ENCODE measurements around the gene TMC7.

The TMC7 gene

DNA sequence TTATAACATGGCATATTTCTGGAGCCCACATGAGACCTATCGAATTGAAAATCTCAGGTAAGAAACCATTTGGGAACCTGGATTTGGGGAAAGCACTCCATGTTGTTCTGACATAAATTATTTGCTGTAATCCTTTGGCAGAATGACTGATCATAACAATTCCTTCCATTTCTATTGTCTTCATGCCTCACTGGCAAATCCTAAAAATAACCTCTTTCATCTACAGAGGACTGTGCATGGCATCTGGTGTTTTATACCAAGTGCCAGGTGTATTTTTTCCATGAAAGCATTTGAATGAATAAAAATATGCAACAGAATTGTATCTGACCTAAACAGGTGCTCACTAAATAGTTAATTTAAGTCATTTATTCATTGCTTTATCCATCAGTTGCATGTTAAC lies 50.0 kb downstream of the TMC7 start:
- DNase-seq, result no peak

DNA sequence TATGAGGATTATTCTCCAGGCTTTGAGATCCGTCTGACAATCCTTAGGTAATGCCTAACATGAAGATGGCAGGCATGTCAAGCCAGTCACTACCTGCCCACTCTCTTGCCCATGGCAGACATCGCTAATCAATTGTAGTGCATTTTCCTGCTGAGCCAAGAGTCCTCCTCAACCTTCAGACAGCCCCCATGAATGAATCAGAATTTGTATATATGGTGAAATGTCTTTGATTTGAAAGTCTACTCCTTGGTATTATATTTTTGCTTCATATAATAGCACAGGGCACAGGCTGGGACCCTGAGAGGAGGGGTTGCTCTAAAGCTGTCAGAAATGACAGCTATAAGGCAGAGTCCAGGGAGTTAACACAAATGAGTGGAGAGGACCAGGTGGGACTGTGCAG lies 56.7 kb downstream of the TMC7 start:
- DNase-seq, result no peak

DNA sequence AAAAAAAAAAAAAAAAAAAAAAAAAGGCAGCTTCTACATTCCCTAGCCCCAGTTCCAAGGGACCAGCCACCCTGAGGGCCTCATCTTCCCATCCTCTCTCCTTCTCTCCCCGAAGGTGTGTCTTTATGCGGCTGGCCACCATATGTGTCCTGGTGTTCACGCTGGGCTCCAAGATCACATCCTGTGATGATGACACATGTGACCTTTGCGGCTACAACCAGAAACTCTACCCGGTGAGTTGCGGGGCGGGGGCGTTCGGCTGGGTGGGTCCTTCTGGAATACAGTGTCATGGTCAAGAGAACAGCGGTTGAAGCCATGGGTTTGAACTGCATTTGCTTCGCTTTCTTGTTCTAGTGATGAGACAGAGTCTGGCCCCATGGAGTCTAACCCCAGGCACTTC lies 61.0 kb downstream of the TMC7 start:
- no peak for DNase-seq

DNA sequence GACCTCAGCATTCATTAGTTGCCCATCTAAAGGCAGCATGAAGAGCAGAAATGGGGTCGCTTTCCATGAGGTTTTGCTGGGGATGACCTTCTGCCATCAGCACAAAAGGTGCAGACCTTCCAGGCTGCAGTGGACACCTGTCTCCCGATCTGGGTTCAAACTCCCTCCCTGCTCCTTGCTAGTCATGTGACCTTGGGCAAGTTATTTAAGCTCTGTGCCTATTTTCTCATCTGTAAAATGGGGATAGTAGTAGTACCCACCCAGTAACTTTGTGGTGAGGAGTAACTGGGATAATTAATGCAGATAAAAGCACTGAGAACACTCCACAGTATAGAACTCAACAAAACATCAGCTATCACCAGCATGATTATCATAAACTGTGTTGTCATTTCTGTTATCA lies 62.3 kb downstream of the TMC7 start:
- DNase-seq, result no peak

DNA sequence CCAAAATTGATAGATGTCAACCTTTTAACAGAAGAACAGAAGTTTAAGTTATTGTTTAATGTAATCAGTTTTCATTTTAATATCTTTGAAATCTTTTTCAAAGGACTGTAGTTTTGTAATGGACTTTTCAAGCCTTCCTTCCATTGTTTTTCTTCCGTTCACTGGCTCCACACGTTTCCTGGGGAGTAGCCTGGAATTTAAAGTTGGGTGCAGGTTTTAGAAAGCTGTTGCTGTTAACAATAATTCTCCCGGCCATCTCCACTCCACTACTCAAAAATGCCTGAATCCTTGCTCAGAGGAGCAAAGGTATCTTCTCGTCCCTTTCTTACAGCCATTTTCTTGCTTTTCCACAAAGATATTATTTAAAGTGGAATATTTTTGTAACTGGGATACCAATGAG lies 79.0 kb downstream of the TMC7 start:
- DNase-seq, result no peak

DNA sequence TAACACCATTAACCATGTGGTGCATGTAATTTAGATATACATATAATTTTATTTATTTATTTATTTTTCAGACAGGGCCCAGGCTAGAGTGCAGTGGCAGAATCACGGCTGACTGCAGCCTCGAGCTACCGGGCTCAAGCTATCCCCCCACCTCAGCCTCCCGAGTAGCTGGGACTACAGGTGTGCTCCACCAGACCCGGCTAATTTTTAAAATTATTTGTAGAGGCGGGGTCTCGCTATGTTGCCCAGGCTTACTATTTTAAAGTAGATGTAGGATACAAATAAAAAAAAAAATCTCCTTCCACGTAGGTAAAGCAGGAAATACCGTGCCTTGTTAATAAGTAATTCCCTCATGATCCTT lies 83.2 kb downstream of the TMC7 start:
- DNase-seq, result no peak

DNA sequence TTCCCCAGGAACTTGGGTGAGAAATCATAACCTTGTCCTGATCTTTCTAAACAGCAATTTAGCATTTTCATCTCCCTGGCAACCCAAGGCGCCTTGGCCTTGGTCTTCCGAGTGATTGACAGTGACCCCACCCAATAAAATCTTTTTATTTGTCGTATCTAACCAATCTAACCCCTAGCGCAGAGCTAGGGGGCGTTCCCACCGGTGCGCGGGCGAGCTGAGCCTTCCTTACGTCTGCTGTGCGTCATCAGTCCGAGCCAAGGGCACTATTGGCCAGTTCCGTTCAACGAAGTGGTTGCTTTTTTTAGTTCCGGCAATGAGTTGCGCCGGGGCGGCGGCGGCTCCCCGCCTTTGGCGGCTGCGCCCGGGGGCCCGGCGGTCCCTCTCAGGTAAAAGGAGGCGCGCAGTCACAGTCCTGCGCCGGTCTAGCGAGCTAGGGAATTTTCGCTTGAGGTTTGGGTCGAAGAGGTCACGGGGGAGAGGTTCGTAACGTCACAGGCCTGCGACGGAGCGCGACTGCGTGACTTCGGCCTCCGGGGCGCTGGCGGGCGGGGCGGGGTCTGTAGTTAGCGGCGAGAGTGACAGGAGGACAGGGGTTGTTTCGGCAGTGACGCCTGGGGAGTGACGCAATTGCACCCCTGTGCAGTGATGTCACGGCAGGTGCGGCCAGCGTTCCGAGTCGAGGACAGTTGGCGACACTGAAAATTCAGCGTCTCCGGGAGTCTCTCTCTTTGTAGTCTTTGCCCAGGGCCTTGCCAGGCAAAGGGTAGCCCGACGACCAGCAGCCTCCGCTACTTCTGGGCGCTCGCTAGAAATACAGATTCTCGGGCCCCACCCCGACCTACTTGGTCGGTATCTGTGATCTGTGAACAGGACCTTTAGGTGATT lies 83.9 kb downstream of the TMC7 start, which contains the start of gene COQ7:
Gene COQ7, plus strand, starts transcription at position 266 of the 888 bp plus-strand sequence. Its CDS starts 51 bp downstream, at position 317.
- peak; percentile 100 for DNase-seq

DNA sequence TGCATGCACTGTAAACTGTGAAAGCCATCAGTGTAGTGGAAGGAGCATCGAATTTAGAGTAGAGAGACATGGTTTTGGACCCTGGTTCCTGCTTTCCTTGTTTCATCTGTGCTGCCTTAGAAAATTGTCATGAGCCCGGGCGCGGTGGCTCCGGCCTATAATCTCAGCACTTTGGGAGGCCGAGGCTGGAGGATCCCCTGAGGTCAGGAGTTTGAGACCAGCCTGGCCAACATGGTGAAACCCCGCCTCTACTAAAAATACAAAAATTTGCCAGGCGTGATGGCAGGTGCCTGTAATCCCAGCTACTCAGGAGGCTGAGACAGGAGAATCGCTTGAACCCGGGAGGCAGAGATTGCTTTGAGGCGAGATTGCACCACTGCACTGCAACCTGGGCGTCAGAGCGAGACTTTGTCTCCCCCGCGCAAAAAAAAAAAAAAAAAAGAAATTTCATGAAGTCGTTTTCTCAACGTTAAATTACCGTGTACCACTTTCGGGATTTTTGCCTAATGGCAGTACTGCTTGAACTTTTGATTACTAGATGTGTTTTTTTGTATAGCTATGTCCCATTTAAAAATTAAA lies 84.6 kb downstream of the TMC7 start:
- no peak for DNase-seq

DNA sequence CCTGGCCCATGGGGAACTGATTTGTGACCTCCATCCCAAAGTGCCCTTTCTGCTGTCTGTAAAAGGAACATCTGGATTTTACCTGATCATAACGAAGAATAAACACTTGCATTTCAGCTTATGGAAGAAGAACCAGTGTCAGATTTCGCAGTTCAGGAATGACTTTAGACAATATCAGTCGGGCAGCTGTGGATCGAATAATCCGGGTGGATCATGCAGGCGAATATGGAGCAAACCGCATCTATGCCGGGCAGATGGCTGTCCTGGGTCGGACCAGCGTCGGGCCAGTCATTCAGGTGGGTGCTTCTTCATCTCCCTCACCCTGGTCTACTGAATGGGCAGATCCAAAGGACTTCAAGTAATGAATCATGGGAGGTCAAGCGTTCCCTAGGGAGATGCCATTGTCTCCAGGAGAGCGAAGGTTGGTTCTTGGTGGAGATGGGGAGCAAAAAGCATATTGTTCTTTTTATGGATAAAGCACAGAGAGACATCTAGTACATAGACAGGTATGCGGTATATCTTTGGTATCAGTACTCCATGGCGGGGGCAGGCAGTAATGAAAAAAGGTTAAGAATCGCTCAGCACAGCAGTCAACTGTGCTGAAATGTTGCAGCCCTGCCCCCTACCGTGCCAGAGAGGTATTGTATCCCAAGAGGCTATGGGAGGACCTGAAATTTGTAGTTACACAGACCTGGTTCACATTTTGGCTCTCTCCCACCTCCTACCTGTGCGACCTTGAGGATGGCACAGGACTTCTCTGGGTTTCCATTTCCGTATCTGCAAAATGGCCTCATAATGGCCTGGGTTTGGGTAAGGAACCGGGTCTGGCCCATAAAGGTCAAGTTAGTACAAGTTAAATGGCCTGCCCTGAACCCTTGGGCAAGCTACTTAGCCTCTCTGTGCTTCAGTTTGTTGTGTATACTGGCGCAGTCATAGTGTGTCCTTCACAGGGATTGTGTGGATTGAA lies 88.4 kb downstream of the TMC7 start:
- DNase-seq, result peak; percentile 64

DNA sequence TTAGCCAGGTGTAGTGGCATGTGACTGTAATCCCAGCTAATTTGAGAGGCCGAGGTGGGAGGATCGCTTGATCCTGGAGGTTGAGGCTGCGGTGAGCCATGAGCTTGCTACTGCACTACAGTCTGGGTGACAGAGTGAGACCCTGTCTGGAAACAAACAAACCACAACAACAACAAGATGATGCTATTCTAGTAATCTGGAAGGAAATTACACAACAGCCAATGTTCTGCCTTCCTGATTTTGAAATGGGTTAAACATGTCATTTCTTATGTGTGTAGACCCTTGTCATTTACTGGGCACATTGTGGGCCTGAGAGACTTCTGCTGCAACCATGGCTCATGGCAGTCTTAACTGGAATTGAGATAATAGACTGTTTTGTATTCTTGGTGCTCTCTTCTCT lies 89.6 kb downstream of the TMC7 start:
- DNase-seq, result no peak

DNA sequence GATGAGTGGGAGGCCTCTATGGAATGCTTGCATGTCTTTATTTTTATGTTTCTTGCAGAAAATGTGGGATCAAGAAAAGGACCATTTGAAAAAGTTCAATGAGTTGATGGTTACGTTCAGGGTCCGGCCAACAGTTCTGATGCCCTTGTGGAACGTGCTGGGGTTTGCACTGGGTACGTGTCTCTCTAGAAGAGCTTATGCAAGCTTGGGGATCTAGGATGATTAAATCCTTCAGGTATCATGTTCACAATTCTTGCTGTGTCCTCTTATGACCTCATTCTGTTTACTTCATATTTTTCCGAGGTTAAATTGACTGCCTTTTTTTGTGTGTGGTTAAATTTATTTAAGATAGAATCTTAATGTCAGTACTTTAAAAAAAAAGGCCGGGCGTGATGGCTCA lies 90.1 kb downstream of the TMC7 start:
- no peak for DNase-seq

DNA sequence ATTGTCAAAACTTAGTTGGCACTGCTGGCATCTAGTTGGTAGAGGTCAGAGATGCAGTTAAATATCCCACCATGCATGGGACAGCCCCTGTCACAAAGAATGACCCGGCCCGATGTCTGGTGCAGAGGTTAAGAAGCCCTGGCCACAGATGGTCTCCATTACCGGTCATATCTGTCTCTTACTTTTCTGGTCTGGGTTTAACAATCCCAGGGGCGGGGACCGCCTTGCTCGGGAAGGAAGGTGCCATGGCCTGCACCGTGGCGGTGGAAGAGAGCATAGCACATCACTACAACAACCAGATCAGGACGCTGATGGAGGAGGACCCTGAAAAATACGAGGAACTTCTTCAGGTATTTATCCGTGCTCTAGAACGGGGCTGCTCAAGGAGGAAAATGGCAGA lies 91.8 kb downstream of the TMC7 start:
- DNase-seq, result no peak

DNA sequence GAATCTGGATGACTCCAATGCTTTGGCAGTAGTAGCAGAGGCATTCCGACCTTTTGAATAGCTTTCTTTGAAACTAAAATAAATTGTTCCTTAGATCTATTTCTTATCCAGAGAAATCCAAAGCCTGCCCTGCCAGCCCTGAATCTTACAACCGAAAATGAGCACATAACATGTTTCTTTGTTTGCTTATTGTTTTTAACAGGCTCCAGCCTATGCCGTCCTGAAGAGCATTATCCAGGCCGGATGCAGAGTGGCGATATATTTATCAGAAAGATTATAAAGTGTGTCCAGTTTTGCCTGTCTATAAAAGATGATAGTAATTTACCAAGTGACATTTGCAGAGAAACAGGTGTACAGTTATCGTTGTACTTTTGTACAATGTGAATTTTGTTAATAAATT lies 94.1 kb downstream of the TMC7 start:
- no peak for DNase-seq

DNA sequence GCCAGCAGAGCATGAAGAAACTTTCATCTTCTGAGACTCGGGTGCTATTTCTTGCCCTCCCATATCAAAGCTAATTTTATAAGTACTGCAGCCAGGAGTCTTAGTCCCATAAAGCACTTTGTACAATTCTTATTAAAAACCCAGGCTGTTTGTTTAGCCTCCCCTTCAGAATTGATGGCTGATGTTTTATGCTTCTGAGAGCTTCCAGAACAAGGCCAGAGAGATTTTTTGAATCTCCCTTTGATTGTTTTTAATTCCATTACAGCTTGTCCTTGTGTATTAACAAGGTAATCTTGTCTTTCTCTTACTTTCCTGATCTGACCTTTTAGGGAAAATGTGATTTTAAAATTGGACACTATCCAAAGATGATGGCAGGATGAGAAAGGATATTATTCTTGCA lies 99.9 kb downstream of the TMC7 start:
- DNase-seq, result no peak

DNA sequence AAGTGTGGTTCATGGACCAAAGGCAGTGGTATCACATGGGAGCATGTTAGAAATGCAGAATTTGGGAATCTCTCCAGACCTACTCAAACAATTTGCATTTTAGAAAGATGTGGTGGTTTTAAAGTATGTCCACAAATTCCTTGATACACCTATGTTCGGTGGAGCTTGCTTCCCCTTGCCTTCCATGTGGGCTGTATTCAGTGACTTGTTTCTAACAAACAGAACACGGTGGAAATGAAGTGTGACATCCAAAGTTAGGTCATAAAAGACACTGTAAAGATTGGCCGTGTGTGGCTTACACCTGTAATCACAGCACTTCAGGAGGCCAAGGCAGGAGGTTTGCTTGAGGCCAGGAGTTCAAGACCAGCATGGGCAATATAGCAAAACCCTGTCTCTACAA lies 100.4 kb downstream of the TMC7 start:
- DNase-seq, result no peak

DNA sequence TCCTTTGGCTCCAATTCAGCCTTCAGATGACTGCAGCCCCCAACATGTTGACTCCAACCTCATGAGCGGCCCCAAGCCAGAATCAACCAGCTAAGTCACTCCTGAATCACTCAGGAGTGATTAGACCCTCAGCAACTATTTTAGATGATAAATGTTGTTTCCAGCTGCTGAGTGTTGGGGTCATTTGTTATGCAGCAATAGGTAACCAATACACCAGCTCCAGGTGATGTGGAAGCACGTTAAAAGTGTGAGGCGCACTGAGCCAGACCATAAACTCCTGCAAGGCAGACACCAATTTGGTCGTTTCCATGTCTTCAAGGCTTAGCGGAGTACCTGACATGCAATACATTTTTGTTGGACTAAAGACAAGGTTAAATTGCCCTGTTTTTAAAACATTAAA lies 101.1 kb downstream of the TMC7 start:
- DNase-seq, result no peak

DNA sequence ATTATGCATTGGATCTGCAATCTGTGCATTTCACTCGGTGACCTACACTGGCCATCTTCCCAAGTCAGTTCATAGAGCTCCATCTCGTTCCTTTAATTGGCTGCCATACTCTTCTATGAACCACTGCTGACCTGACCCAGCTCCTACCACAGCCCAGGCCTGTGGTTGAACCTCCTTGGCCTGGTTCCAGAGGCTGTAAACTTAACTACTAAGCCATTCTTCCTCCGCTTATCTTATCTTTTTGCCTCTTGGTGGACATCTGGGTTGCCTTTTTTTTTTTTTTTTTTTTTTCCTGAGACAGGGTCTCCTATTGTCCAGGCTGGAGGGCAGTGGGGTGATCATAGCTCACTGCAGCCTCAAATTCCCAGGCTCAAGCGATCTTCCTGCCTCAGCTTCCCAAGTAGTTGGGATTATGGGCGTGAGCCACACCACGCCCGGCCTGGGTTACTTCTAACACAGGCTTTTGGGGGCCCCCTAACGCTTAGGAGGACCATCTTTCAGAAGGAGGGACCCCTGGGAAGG lies 102.0 kb downstream of the TMC7 start:
- DNase-seq, result no peak

DNA sequence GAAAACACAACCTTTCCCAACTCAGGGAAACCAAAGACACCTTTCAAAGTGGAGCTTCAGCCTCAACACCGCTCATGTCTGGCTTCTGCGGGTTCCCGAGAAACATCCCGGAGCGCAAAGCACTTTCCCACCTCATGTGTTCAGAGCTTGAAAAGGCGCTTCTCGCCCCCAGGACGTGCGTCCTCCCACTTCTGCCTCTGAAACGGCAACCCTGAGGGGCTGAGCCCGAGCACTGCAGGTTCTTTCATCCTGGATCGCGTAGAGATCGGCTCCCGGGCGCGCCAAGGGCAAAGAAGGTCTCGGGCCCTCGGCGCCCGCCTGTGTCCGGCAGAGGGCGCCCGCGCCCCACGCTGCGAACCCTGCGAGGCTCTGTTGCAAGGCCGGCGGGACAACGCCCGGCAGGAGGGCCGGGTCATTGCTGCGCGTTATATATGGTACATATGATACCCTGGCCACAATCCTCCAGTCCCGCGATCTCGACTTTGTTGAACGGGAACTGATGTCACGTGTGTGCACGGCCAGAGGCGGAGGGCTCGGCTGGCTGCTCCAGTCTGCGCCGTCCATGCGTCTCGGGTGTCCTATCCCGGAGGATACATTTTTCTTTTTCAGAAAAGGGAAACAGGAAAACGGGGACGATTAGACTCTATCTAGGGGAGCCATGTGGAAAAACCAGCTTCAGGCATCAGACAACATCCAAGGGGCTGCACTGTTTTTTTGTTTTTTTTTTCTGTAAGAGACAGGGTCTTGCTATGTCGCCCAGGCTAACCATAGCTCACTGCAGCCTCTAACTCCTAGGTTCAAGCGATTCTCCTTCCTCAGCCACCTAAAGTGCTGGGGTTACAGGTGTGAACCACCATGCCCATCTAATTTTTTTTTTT lies 102.8 kb downstream of the TMC7 start:
- peak; percentile 75 for DNase-seq

DNA sequence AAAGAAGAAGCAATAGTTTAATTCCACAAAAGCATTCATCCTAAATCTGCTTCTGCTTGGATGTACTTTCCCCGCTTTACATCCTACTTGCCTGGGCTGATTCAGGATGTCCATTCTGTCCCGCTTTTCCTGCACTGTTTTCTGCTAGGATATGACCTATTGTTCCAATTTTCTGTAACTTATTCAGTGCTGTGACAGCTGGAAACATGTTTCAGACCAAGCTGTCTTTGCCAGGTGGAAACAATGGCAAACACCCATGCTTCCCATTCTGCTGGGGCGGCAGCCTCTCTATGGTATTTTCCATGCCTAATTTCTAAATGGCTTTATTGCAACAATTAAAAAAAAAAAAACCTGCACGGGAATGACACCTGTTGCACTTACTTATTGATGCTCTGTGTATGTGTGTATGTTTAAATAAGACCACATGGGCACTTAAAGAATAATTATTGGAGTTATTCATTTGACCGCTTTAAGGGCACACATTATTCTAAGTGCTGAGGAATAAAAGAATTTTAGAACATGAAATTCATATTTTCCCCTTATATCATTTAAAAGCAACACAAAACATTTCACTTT lies 104.7 kb downstream of the TMC7 start:
- DNase-seq, result no peak

DNA sequence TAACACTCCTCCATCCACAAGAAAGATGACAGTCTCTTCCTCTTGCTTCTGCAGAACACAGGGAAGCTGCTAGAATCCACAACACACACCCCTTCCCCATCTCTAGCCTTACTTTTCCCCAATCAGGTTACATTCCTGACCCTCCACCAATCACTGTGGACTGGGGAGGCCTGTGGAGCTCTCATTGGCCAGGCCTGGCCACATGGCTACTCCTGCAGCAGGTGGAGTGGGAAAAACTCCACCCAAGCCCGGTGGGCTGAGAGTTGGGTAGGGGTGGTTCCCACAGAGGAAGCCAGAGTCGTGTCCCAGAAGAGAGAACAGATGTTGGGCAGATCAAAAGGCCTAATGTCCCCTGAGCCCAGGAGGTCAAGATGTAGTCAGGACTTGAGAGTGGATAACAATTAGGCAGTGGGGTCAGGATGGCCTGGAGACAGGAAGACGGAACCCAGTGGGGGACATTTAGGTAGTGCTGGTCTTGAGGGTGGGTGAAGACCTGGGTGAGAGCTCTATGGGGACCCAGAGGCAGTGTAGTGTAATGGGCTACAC lies 105.7 kb downstream of the TMC7 start:
- DNase-seq, result no peak

DNA sequence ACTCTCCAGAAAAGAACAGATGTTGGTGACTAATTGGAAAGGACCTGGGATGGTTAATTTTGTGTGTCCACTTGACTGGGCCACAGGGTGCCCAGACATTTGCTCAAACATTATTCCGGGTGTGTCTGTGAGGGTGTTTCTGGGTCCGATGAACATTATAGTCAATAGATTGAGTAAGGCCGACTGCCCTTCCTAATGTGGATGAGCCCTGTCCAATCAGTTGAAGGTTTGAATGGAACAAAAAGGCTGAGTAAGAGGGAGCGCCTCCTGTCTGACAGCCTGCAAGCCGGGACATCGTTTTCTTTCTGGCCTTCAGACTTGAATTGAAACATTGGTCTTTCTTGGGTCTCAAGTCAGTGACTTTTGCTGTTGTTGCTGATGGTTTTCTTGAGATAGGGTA lies 107.2 kb downstream of the TMC7 start:
- no peak for DNase-seq

All from CD4-positive, alpha-beta T cell treated with Interleukin-17A for 1 hour (primary cell).